ENCODE results near the gene AP2S1.
"Not testable (repeated sequence)": the region's sequence is repeated elsewhere in the genome, so short reads cannot be mapped to it uniquely, and the experiment has no call there.

Gene AP2S1

DNA sequence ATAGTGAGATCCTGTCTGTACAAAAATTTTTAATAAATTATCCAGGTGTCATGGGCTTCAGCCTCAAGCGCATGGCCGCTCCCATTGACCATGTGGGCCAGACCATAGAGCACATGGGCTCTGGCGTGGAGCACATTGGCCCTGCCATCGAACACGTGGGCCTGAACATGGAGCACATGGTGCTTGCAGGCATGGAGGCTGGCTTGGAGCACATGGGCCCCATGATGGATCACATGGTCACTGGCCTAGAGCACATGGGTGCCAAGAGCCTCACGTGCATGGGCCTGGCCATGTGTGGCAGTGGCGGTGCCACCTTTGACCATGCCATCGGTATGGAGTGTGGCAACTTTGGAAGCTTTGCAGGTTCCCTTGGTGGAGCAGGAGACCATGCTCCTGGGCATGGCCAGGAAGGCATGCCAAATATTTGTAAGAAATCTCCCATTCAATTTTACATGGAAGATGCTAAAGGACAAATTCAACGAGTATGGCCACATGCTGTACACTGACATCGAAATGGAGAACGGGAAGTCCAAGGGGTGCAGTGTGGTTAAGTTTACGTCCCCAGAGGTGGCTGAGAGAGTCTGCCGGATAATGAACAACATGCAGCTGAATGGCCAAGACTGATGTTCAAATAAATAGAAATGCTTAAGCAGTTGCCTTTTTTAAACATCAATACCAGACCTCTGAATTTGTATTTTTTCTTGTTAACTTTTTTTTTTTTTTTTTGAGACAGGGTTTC lies 40.9 kb downstream of the AP2S1 start:
- DNase-seq (ENCODE audit: low spot score): no peak
- TF ChIP-seq, protein P1, sequence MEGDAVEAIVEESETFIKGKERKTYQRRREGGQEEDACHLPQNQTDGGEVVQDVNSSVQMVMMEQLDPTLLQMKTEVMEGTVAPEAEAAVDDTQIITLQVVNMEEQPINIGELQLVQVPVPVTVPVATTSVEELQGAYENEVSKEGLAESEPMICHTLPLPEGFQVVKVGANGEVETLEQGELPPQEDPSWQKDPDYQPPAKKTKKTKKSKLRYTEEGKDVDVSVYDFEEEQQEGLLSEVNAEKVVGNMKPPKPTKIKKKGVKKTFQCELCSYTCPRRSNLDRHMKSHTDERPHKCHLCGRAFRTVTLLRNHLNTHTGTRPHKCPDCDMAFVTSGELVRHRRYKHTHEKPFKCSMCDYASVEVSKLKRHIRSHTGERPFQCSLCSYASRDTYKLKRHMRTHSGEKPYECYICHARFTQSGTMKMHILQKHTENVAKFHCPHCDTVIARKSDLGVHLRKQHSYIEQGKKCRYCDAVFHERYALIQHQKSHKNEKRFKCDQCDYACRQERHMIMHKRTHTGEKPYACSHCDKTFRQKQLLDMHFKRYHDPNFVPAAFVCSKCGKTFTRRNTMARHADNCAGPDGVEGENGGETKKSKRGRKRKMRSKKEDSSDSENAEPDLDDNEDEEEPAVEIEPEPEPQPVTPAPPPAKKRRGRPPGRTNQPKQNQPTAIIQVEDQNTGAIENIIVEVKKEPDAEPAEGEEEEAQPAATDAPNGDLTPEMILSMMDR (IDR thresholded peaks at IDR 0.05; ENCODE audit: borderline replicate concordance, control extremely low read depth, extremely low read depth, insufficient read depth, missing control alignments): no peak
- in situ Hi-C loops (cut with MboI; ENCODE audit: low sequenced_read_pairs, unreplicated experiment): no loop called here

DNA sequence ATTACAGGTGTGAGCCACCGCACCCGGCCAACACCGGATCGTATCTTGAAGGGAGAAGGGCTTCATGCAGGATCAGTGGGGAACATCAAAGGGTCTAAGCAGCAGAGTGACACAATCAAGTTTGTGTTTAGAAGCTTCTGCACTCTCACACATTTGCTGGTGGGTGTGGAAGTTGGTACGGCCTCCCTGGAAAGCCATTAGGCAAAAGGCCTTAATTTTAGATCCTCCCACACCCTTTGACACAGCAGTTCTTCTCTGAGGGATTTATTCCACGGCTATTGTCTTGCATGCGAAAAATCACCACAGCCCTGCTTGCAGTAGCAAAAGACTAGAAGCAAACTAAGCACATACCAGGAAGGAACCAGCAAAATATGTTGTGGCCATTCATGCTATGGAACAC lies 44.0 kb downstream of the AP2S1 start:
- in situ Hi-C loops (cut with MboI; ENCODE audit: low sequenced_read_pairs, unreplicated experiment): no loop called here
- DNase-seq (ENCODE audit: low spot score): no peak
- TF ChIP-seq, protein P1 (IDR thresholded peaks at IDR 0.05; ENCODE audit: borderline replicate concordance, control extremely low read depth, extremely low read depth, insufficient read depth, missing control alignments): no peak

DNA sequence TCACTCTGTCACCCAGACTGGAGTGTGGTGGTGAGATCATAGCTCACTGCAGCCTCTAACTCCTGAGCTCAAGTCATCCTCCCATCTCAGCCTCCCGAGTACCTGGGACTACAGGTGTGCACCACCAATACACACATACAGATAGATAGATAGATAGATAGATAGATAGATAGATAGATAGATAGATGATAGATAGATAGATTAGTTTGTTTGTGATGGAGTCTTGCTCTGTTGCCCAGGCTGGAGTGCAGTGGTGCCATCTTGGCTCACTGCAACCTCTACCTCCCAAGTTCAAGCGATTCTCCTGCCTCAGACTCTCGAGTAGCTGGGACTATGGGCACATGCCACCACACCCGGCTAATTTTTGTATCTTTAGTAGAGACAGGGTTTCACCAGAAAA lies 46.2 kb downstream of the AP2S1 start:
- DNase-seq (ENCODE audit: low spot score); in situ Hi-C loops (cut with MboI; ENCODE audit: low sequenced_read_pairs, unreplicated experiment): not testable (repeated sequence)

DNA sequence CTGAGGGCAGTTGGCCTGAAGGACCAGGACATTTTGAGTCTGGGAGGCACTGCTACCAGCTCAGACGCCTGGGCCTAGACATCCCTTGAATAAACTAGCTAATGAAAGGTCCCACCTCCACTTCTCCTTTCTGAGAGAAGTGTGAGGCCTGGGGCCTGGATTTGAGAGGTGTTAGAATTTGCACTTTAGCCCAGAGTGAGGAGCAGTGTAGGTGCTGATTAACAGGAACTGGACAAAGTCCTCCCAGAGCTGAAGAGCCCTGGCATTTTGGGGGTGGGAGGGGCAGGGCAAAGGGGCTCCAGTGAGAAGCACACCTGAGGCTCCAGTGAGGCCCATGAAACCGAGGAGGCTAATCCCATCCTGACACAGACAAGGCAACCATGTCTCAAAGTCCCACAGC lies 47.1 kb downstream of the AP2S1 start:
- TF ChIP-seq, protein P1 (IDR thresholded peaks at IDR 0.05; ENCODE audit: borderline replicate concordance, control extremely low read depth, extremely low read depth, insufficient read depth, missing control alignments): no peak
- in situ Hi-C loops (cut with MboI; ENCODE audit: low sequenced_read_pairs, unreplicated experiment): no loop called here
- DNase-seq (ENCODE audit: low spot score): no peak

DNA sequence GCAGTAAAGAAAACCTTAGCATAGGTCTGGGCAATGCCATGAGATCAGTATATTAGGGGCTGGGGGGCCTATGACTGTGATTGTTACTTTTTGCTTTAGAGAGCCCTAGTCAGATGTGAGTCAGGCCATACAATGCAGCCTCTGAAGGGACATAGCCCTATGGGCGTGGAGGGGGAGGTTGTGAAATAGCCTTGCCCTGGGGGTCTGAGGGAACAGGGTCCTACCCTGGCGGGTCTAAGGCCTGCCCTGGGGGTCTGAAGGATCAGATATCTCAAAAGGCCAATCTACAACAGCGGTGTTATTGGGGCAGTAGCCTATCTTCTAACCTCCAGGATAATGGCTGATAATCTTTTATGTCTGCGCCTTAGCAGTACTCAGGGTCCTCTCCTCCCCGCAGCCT lies 48.5 kb downstream of the AP2S1 start:
- in situ Hi-C loops (cut with MboI; ENCODE audit: low sequenced_read_pairs, unreplicated experiment): no loop called here
- no peak for DNase-seq (ENCODE audit: low spot score)
- TF ChIP-seq, protein P1 (IDR thresholded peaks at IDR 0.05; ENCODE audit: borderline replicate concordance, control extremely low read depth, extremely low read depth, insufficient read depth, missing control alignments): no peak

DNA sequence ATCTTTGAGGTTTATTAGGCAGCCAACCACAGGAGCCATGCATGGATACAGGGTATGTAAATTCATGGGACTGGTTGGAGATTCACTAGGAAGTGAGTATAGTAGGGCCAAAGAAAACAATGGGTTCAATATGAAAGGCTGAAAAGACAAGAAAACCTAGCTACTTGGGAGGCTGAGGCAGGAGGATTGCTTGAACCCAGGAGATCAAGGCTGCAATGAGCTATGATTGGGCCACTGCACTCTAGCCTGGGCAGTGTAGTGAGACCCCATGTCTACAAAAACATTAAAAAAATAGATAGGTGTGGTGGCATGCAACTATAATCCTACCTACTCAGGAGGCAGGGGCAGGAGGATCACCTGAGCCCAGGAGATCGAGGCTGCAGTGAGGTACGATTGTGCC lies 51.9 kb downstream of the AP2S1 start:
- in situ Hi-C loops (cut with MboI; ENCODE audit: low sequenced_read_pairs, unreplicated experiment): no loop called here
- TF ChIP-seq, protein P1 (IDR thresholded peaks at IDR 0.05; ENCODE audit: borderline replicate concordance, control extremely low read depth, extremely low read depth, insufficient read depth, missing control alignments): no peak

DNA sequence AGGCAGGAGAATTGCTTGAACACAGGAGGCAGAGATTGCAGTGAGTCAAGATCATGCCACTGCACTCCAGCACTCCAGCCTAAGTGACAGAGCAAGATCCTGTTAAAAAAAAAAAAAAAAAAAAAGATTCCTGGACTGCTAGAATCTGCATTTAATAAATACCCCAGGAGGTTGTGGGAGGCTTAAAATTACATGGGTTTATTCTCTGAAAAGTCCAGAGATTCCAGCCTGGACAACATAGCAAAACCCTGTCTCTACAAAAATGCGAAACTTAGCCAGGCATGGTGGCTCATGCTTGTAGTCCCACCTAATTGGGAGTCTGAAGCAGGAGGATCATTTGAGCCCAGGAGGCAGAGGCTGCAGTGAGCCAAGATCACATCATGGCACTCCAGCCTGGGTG lies 52.8 kb downstream of the AP2S1 start:
- TF ChIP-seq, protein P1 (IDR thresholded peaks at IDR 0.05; ENCODE audit: borderline replicate concordance, control extremely low read depth, extremely low read depth, insufficient read depth, missing control alignments): no peak
- no peak for DNase-seq (ENCODE audit: low spot score)
- in situ Hi-C loops (cut with MboI; ENCODE audit: low sequenced_read_pairs, unreplicated experiment): no loop called here

More for the DNA sequence above, 51.9 kb downstream of the AP2S1 start:
- no peak for DNase-seq (ENCODE audit: low spot score)
